SK-N-MC (cell line): ENCODE data around the gene COX7A1.
"Not testable (repeated sequence)": the region's sequence is repeated elsewhere in the genome, so short reads cannot be mapped to it uniquely, and the experiment has no call there.

Source experiments
- DNase-seq: peaks from one replicate; pipeline ENCODE4 v3.0.0-alpha.2; 2011; ENCODE audit warnings: low read depth, low spot score
- H3K27ac ChIP-seq: fragments of 200-600 bp; sonication (generic); 2 replicates; pipeline ENCODE4 v1.5.1; 2016; ENCODE audit warnings: mixed run types
- H3K36me3 ChIP-seq: fragments of 200-600 bp; sonication (generic); 2 replicates; pipeline ENCODE4 v1.6.1; 2017; ENCODE audit warnings: antibody characterized with exemption, low read length, mixed read lengths; ENCODE audit not compliant: insufficient read depth
- H3K4me3 ChIP-seq: fragments of 200-600 bp; sonication (generic); 2 replicates; pipeline ENCODE4 v1.5.1; 2016
- H3K9ac ChIP-seq: fragments of 200-600 bp; sonication (generic); 2 replicates; pipeline ENCODE4 v1.8.0; 2017; ENCODE audit warnings: mixed run types, mixed read lengths; ENCODE audit not compliant: insufficient read length
- H3K9me3 ChIP-seq: fragments of 200-600 bp; sonication (generic); 2 replicates; pipeline ENCODE4 v1.6.1; 2017; ENCODE audit warnings: low read depth, mild to moderate bottlenecking, antibody characterized with exemption, low read length, moderate library complexity, mixed read lengths
- EZH2 ChIP-seq: fragments of 200-600 bp; sonication (generic); IDR thresholded peaks from one replicate; pipeline ENCODE4 v1.6.1; 2017; ENCODE audit warnings: antibody characterized with exemption
- FOXP2 ChIP-seq: optimal IDR thresholded peaks from 2 replicates; pipeline ENCODE3; 2011; ENCODE audit warnings: mild to moderate bottlenecking, moderate library complexity; ENCODE audit not compliant: insufficient read depth; ENCODE audit errors: extremely low read length, control extremely low read depth
- POLR2AphosphoS5 ChIP-seq: IDR thresholded peaks from 2 replicates; pipeline ENCODE4 v1.6.1; 2012; ENCODE audit warnings: mild to moderate bottlenecking, low read depth, low read length, borderline replicate concordance

Gene COX7A1

DNA sequence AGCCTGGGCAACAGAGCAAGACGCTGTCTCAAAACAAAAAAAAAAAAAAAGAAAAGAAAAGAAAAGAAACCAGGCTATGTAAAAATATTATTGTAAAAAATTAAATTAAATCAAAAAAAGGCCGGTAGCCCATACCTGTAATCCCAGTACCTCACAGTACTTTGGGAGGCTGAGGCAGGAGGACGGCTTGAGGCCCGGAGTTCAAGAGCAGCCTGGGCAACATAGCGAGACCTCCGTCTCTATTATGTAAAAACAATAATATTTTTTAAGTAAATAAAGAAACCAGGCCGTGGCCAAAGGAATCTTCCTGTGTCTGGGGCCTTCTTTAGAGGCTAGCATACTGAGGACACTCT is 13.2 kb downstream of the COX7A1 start:
- Histone ChIP-seq H3K9me3 (no peaks in the 10 kb centered on the region), H3K36me3 (peaks cover 19% of the 10 kb centered on the region), H3K4me3 (peak overlapping the region; percentile 88), H3K9ac (peak overlapping the region; percentile 87), H3K27ac (no peak overlapping the region)
- TF ChIP-seq POLR2AphosphoS5 (no peak), EZH2 (no peak), FOXP2 (no peak)
- no peak for DNase-seq

GRCh38 chr19:36136964-36137686 is 15.1 kb downstream of the COX7A1 start:
- DNase-seq, result no peak
- Histone ChIP-seq H3K9ac (no peak overlapping the region), H3K36me3 (peaks cover 7% of the 10 kb centered on the region; the same call in 1 of the 2 replicates), H3K4me3 (no peak overlapping the region), H3K27ac (no peak overlapping the region), H3K9me3 (no peaks in the 10 kb centered on the region)
- TF ChIP-seq POLR2AphosphoS5 (no peak), FOXP2 (no peak)

DNA sequence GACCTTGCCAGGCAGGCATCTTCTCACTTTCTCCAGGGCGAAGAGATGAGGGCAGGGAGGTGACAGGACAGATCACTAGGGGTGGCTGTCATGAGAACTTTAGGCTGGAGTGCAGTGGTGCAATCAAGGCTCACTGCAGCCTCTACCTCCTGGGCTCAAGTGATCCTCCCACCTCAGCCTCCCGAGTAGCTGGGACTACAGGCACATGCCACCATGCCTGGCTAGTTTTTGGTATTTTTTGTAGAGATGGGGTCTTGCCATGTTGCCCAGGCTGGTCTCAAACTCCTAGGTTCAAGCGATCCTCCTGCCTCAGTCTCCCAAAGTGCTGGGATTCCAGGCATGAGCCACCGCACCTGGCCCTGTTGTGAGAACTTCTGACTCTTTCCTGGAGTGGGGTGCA is 17.4 kb downstream of the COX7A1 start:
- H3K36me3 ChIP-seq, H3K9me3 ChIP-seq, H3K4me3 ChIP-seq, DNase-seq, H3K9ac ChIP-seq, H3K27ac ChIP-seq: not testable (repeated sequence)

- H3K4me3 ChIP-seq, H3K9me3 ChIP-seq, DNase-seq, H3K36me3 ChIP-seq, H3K9ac ChIP-seq, H3K27ac ChIP-seq: not testable (repeated sequence)
Measured at GRCh38 chr19:36131221-36131620, 21.0 kb downstream of the COX7A1 start.

DNA sequence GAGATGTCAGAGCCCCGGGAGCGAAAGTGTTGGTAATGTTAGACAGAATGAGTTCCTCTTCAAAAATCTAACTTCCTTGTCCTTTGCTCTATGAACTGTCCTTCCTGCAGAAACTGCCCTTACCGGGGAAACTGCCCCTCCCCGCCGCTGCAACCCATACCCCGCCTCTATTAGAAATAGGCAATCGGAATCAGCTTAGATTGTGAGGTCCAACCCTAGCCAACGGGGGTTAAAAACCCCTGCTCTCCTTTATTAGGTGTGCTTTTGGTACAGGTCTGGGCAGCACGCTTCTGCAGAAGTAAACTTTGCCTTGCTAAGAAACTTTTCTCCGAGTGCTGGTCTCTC is 23.9 kb downstream of the COX7A1 start:
- Histone ChIP-seq H3K36me3 (no peaks in the 10 kb centered on the region; the same call in 1 of the 2 replicates), H3K9ac (peak overlapping the region; percentile 56), H3K27ac (peak overlapping the region; percentile 83), H3K9me3 (no peaks in the 10 kb centered on the region), H3K4me3 (peak overlapping the region; percentile 77)
- no peak for TF ChIP-seq FOXP2
- no peak for TF ChIP-seq POLR2AphosphoS5
- TF ChIP-seq EZH2, result no peak
- DNase-seq, result no peak

DNA sequence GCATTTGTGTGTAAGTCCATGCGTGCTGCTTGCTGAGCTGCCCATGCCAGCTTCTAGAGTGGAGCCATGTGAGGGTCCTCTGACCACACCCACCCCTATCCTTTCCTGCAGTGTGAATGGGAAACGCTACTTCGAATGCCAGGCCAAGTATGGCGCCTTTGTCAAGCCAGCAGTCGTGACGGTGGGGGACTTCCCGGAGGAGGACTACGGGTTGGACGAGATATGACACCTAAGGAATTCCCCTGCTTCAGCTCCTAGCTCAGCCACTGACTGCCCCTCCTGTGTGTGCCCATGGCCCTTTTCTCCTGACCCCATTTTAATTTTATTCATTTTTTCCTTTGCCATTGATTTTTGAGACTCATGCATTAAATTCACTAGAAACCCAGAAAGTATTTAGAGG is 26.7 kb downstream of the COX7A1 start:
- Histone ChIP-seq H3K9me3 (no peaks in the 10 kb centered on the region), H3K9ac (no peak overlapping the region), H3K36me3 (no peaks in the 10 kb centered on the region; the same call in 1 of the 2 replicates), H3K4me3 (no peak overlapping the region), H3K27ac (no peak overlapping the region)
- no peak for DNase-seq
- TF ChIP-seq EZH2 (no peak), FOXP2 (no peak), POLR2AphosphoS5 (no peak)

GRCh38 chr19:36121486-36122124 is 30.6 kb downstream of the COX7A1 start:
- Histone ChIP-seq H3K4me3 (no peak overlapping the region), H3K36me3 (peaks cover 6% of the 10 kb centered on the region; the same call in 1 of the 2 replicates), H3K9ac (no peak overlapping the region), H3K27ac (no peak overlapping the region), H3K9me3 (no peaks in the 10 kb centered on the region)
- TF ChIP-seq FOXP2 (no peak), POLR2AphosphoS5 (no peak), EZH2 (no peak)
- DNase-seq, result no peak

GRCh38 chr19:36120984-36121358 is 31.3 kb downstream of the COX7A1 start:
- Histone ChIP-seq H3K9ac (no peak overlapping the region), H3K9me3 (no peaks in the 10 kb centered on the region), H3K4me3 (no peak overlapping the region), H3K36me3 (peaks cover 6% of the 10 kb centered on the region; the same call in 1 of the 2 replicates), H3K27ac (no peak overlapping the region)
- no peak for DNase-seq
- no peak for TF ChIP-seq EZH2
- TF ChIP-seq FOXP2, result no peak
- TF ChIP-seq POLR2AphosphoS5, result no peak

GRCh38 chr19:36120092-36120983 is 31.9 kb downstream of the COX7A1 start:
- Histone ChIP-seq H3K9ac (peak overlapping the region; percentile 55), H3K9me3 (no peaks in the 10 kb centered on the region), H3K27ac (no peak overlapping the region), H3K4me3 (no peak overlapping the region), H3K36me3 (peaks cover 6% of the 10 kb centered on the region; the same call in 1 of the 2 replicates)
- no peak for DNase-seq
- TF ChIP-seq EZH2 (no peak), POLR2AphosphoS5 (no peak), FOXP2 (no peak)
